HG02973 (cell line): ENCODE measurements around the gene SELENOW.

Experiments used
- ATAC-seq: cut with Tn5 transposase; IDR thresholded peaks from one replicate; pipeline ENCODE4 v1.9.1; 2021; ENCODE audit warnings: moderate library complexity; ENCODE audit not compliant: unreplicated experiment

Gene SELENOW

GRCh38 chr19:47819858-47820257, 41.4 kb downstream of the SELENOW start:
- no peak for ATAC-seq

GRCh38 chr19:47820410-47820809, 41.9 kb downstream of the SELENOW start:
- no peak for ATAC-seq

- no peak for ATAC-seq
Measured at GRCh38 chr19:47821460-47822020, 43.0 kb downstream of the SELENOW start, which contains the start of gene CRX. Gene CRX (plus strand): TSS chr19:47821937. CDS start chr19:47834444, 12,507 bp downstream.

DNA sequence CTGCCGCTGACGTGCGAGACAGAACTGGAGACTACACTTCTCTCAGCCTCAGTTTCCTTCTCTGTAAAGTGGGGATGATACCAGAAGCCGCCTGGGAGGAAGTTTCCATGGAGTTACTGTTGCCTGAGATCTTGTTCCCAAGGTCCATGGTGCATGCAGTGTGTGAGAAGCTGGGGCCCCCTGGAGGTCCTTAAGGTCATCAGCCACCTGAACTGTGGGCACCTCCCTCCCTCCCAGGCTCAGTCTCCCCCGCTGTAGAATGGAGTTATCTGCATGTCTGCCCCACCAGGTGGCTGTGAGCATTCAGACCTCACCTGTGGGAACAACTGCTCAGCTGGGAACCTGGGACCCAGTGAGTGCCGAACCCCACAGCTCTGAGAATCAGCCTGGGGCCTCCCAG, 45.9 kb downstream of the SELENOW start:
- no peak for ATAC-seq

DNA sequence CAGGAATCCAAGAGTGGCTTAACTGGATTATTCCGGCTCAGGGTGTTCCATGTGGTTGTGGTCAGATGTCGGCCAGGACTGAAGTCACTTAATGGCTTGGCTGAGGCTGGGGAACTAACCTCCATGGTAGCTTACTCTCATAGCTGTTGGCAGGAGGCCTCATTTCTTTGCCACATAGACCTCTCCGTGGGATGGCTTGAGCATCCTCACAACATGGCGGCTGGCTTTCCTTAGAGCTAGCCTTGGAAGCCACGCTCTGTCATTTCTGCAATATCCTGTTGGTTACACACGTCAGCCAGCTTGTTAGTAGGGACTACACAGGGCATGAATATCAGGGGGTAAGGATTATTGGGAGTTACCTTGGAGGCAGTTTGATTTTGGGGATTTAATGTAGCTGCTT, 48.3 kb downstream of the SELENOW start:
- no peak for ATAC-seq

DNA sequence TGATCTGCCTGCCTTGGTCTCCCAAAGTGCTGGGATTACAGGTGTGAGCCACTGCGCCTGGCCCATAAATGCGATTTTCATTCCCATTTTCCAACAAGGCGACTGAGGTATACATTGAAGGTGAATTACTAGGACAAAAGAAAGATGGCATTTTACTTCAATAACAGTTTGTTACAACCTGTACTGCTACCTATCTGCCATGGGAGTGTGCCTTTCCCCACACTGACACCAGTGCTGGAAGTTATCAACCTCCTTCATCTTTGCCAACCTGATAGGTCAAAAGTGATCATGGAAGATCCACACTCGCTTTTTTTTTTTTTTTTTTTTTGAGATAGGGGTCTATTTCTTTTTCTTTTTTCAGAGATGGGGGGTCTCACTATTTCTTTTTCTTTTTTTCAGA, 54.2 kb downstream of the SELENOW start:
- no peak for ATAC-seq
